Colonic mucosa (tissue), 4 donors: ENCODE data around the gene MUS81. TPM values are rescaled to one million over a fixed set of nuclear protein-coding genes. Genes with fewer than 3 reads are reported as not detected.
A peak's percentile ranks its signal among the peaks of the same experiment; 100 is the strongest.

Experiments used
- DNase-seq: peaks from one replicate; pipeline ENCODE4 v3.0.0-alpha.2; 2020
- H3K27ac ChIP-seq: fragments of 200-600 bp; one replicate; pipeline ENCODE4 v1.8.0; 2021
- H3K27me3 ChIP-seq: fragments of 200-600 bp; one replicate; pipeline ENCODE4 v1.8.0; 2021
- H3K36me3 ChIP-seq: fragments of 200-600 bp; one replicate; pipeline ENCODE4 v1.8.0; 2021
- H3K4me1 ChIP-seq: fragments of 200-600 bp; one replicate; pipeline ENCODE4 v1.8.0; 2021; ENCODE audit warnings: mild to moderate bottlenecking
- H3K4me3 ChIP-seq: fragments of 200-600 bp; one replicate; pipeline ENCODE4 v1.8.0; 2021
- H3K9ac ChIP-seq, 2 donors: one replicate each; pipeline ENCODE4 v1.7.0; 2013; ENCODE audit warnings: control low read depth in 2 of 2, low read depth in 2 of 2, low read length in 2 of 2
- H3K9me3 ChIP-seq: fragments of 200-600 bp; one replicate; pipeline ENCODE4 v1.8.0; 2021
- intact Hi-C: fragments of 100-400 bp; cut with DNase I; formaldehyde crosslinking; loops from one replicate; pipeline ENCODE4 v1.14.1; 2022
- total RNA-seq, 2 donors: library from RNA; stranded (reverse); fragmentation: NEBNext Ultra II Directional in 1 of 2; extraction: Animal tissue kit (Norgen Biotek cat#: 25700) in 1 of 2; gene quantifications; one replicate each; pipeline ENCODE4 v1.2.1, GENCODE V29; 2021
- TF ChIP-seq, protein P1 (sequence below): fragments of 200-600 bp; IDR thresholded peaks from one replicate; pipeline ENCODE4 v1.8.0; 2022; ENCODE audit warnings: antibody characterized with exemption, mild to moderate bottlenecking
- donor health status: healthy.
- donor health status: DM: no; HTN: no; CAD: no.
- donor health status: DM: no; HTN: no; CAD: no.

MUS81 gene
- total RNA-seq, 2 donors from 2014 or later: 47.2 to 62.5 TPM

DNA sequence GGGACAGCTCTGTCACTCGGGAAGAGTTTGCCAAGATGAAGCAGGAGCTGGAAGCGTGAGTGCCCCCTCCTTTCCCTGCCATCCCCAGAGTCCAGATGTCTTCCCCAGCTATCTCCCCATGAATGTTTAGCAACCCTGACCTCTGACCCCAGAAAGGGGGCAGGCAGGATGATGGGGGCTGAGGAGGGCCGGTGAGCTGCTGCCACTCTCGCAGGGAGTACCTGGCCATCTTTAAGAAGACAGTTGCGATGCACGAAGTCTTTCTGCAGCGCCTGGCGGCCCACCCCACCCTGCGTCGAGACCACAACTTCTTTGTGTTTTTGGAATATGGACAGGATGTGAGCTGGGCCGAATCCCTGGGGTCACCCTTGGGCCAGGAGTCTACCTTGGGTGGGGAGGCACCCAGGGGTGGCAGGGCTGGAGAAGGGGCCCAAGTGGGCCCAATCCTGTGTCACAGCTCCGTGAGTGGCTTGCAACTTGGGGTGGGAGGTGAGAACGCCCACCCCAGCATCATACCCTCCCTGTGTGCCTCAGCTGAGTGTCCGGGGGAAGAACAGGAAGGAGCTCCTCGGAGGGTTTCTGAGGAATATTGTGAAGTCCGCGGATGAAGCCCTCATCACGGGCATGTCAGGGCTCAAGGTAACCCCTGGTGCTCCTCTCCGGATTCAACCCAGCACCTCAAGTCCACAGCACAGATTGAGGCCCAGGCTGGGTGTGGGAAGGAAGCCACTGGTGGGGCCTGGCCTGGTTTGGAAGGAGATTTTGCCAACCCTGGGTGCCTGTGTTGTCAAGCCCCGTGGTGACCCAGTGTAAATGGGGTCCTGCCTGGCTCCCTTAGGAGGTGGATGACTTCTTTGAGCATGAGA lies 9.8 kb upstream of the MUS81 start:
- no peak overlapping the region for H3K9ac ChIP-seq
- H3K9me3 ChIP-seq: no peaks in the 10 kb centered on the region
- peak; percentile 22 for DNase-seq
- peaks cover 12% of the 10 kb centered on the region for H3K36me3 ChIP-seq
- H3K27me3 ChIP-seq: no peaks in the 10 kb centered on the region
- TF ChIP-seq, protein P1, sequence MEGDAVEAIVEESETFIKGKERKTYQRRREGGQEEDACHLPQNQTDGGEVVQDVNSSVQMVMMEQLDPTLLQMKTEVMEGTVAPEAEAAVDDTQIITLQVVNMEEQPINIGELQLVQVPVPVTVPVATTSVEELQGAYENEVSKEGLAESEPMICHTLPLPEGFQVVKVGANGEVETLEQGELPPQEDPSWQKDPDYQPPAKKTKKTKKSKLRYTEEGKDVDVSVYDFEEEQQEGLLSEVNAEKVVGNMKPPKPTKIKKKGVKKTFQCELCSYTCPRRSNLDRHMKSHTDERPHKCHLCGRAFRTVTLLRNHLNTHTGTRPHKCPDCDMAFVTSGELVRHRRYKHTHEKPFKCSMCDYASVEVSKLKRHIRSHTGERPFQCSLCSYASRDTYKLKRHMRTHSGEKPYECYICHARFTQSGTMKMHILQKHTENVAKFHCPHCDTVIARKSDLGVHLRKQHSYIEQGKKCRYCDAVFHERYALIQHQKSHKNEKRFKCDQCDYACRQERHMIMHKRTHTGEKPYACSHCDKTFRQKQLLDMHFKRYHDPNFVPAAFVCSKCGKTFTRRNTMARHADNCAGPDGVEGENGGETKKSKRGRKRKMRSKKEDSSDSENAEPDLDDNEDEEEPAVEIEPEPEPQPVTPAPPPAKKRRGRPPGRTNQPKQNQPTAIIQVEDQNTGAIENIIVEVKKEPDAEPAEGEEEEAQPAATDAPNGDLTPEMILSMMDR: no peak
- intact Hi-C loops: no loop called here
- H3K4me1 ChIP-seq: peaks cover 22% of the 10 kb centered on the region
- no peak overlapping the region for H3K27ac ChIP-seq
- H3K4me3 ChIP-seq: no peak overlapping the region

GRCh38 chr11:65851083-65851579 lies 9.1 kb upstream of the MUS81 start:
- Histone ChIP-seq H3K4me1 (peaks cover 29% of the 10 kb centered on the region), H3K27ac (no peak overlapping the region), H3K36me3 (peaks cover 16% of the 10 kb centered on the region), H3K27me3 (no peaks in the 10 kb centered on the region), H3K4me3 (no peak overlapping the region), H3K9me3 (no peaks in the 10 kb centered on the region), H3K9ac (no peak overlapping the region)
- intact Hi-C loops: no loop called here
- peak; percentile 55 for DNase-seq
- TF ChIP-seq, protein P1: peak; percentile 34

DNA sequence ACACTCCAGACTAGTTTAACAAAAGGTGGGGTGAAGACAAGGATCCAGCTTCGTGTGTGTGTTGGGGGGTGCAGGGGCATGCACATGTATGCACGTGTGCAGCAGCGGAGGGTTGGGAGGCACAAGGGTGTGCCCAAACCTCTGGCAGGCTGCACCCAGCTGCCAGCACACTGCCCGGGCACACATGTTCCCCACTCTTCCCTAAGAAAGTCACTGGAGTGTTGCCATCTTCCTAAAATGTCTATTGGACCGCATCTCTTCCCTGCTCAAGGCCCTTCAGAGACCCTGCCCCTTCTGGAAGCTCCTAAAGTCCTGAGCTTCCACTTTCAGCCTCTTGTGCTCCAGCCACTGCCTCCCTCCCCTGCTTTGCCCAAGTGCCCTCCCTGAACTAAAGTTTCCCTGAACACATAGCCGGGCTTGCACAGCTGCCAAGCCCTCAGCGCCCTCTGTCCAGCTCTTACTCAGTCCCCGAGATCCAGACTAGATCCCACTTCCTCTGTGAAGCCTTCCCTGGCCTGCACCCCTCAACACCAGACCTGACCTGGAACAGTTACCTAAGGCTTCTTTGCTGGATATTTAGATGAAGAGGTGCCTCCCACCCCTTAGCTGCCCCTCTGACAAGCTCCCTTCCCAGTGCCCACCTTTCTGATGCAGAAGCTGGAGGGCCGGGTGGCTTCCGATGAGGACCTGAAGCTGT lies 8.3 kb upstream of the MUS81 start:
- peak overlapping the region; percentile 100 for H3K27ac ChIP-seq
- peaks cover 31% of the 10 kb centered on the region for H3K4me1 ChIP-seq
- no peak for DNase-seq
- no peaks in the 10 kb centered on the region for H3K9me3 ChIP-seq
- peak overlapping the region in 1 of 2 donors; percentile 82 for H3K9ac ChIP-seq
- no peaks in the 10 kb centered on the region for H3K27me3 ChIP-seq
- H3K4me3 ChIP-seq: no peak overlapping the region
- peaks cover 16% of the 10 kb centered on the region for H3K36me3 ChIP-seq
- TF ChIP-seq, protein P1: no peak
- intact Hi-C loops: no loop called here

- intact Hi-C loops: no loop called here
- Histone ChIP-seq H3K9ac (peak overlapping the region in 1 of 2 donors; percentile 82), H3K27me3 (no peaks in the 10 kb centered on the region), H3K4me1 (peaks cover 31% of the 10 kb centered on the region), H3K4me3 (no peak overlapping the region), H3K27ac (peak overlapping the region; percentile 100), H3K9me3 (no peaks in the 10 kb centered on the region), H3K36me3 (peaks cover 16% of the 10 kb centered on the region)
- TF ChIP-seq, protein P1: no peak
- DNase-seq: peak; percentile 24
These were observed 7.6 kb upstream of the MUS81 start for GRCh38 chr11:65852508-65853245.
